Epithelial cell of proximal tubule (primary cell): Measurements from ENCODE around the gene IFI30. TPM values are rescaled to one million over a fixed set of nuclear protein-coding genes. Genes with fewer than 3 reads are reported as not detected.

Experiments used
- DNase-seq: peaks from one replicate; pipeline ENCODE4 v3.0.0-alpha.2; 2011; ENCODE audit warnings: low read depth
- H3K4me3 ChIP-seq: 2 replicates; pipeline ENCODE4 v1.5.1; 2011; ENCODE audit warnings: low read depth, mild to moderate bottlenecking, low read length
- CTCF ChIP-seq: conservative IDR thresholded peaks from 2 replicates; pipeline ENCODE4 v1.5.1; 2012; ENCODE audit warnings: low read depth, mild to moderate bottlenecking, low read length
- total RNA-seq: library from RNA; depleted of rRNA; stranded (reverse); fragments of >200 nt; gene quantifications from 2 replicates; pipeline ENCODE4 v1.2.3, GENCODE V29; 2015

The IFI30 gene
- total RNA-seq, 1 donor from 2014 or later = 10.1 TPM

DNA sequence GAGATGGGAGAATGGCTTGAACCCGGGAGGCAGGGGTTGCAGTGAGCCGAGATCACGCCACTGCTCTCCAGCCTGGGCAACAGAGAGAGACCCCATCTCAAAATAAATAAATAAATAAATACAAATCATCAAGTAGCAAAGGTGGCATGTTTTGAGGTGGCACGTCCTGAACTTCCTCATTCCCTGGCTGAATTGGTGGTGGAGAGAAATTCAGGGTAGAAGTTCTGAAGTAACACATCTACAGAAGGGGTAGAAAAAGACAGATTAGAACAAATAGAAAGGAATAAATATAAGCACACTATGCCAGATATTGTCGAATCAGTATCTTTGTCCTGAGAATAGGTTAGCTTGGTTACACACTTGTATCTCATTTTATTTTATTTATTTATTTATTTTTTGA, 6.3 kb downstream of the IFI30 start:
- DNase-seq = no peak
- no peak for TF ChIP-seq CTCF
- H3K4me3 ChIP-seq = no peak overlapping the region

GRCh38 chr19:18183529-18183928, 9.9 kb downstream of the IFI30 start:
- H3K4me3 ChIP-seq = no peak overlapping the region
- DNase-seq = no peak
- no peak for TF ChIP-seq CTCF

DNA sequence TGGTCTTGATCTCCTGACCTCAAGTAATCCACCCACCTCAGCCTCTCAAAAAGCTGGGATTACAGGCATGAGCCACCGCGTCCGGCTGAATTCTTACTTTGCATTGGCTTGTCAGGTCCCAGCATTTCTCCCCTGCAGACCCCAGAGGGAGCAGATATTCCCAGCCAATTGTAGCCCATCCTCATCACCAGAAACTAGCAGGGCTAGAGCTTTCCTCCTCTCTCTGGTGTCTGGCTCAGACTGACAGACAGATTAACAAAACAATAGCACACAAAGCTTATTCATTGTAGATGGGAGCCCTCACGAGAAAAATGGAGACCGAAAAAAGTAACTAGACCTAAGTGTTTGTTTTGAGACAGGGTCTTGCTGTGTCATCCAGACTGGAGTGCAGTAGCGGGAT, 11.9 kb downstream of the IFI30 start:
- DNase-seq = no peak
- no peak overlapping the region for H3K4me3 ChIP-seq
- no peak for TF ChIP-seq CTCF

DNA sequence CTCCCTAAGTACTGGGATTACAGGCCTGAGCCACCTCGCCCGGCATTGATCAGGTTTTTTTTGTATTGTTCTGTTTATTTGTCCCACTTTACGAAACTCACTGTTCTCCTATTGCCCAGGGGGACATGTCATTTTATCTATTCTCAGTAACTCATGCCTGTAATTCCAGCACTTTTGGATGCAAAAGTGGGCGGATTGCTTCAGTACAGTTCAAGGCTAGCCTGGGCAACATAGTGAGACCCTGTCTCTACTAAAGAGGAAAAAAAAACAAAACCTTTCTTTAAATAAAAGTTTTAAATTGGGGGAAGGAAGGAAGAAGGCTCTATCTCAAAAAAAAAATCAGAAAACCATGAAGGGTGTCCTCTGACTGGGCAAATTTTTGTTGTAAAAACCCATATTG, 16.7 kb downstream of the IFI30 start:
- DNase-seq = no peak
- no peak for TF ChIP-seq CTCF
- no peak overlapping the region for H3K4me3 ChIP-seq

GRCh38 chr19:18191640-18192062, 18.0 kb downstream of the IFI30 start:
- no peak for TF ChIP-seq CTCF
- DNase-seq = no peak

GRCh38 chr19:18192673-18193387, 19.2 kb downstream of the IFI30 start, which contains the start of gene MPV17L2:
TSS of gene MPV17L2 (plus strand) at chr19:18193218. CDS start at chr19:18193282, 64 bp downstream.
- no peak for TF ChIP-seq CTCF
- peak; percentile 98 for DNase-seq
- H3K4me3 ChIP-seq = peak within 1 kb of the TSS; percentile 94

More at GRCh38 chr19:18191640-18192062, 18.0 kb downstream of the IFI30 start:
- peak overlapping the region; percentile 63 for H3K4me3 ChIP-seq
